Inflammatory macrophage treated with lipopolysaccharide for 1 hour (primary cell): Measurements from ENCODE around the gene RNFT2.
"Not testable (repeated sequence)": the region's sequence is repeated elsewhere in the genome, so short reads cannot be mapped to it uniquely, and the experiment has no call there.

Experiments used
- DNase-seq, 2 donors: peaks; one replicate each; pipeline ENCODE4 v3.0.0-alpha.2; 2020 to 2022

The RNFT2 gene

GRCh38 chr12:116710370-116711150 is 27.6 kb upstream of the RNFT2 start:
- DNase-seq: no peak

GRCh38 chr12:116712458-116713303 is 25.4 kb upstream of the RNFT2 start:
- no peak for DNase-seq

GRCh38 chr12:116713527-116713926 is 24.6 kb upstream of the RNFT2 start:
- no peak for DNase-seq

- DNase-seq: no peak
Observed at GRCh38 chr12:116714175-116714574, 23.9 kb upstream of the RNFT2 start.

- DNase-seq: no peak
Observed at GRCh38 chr12:116717466-116718437, 20.4 kb upstream of the RNFT2 start.

- no peak for DNase-seq
Observed at GRCh38 chr12:116718655-116719454, 19.3 kb upstream of the RNFT2 start.

- no peak for DNase-seq
Observed at GRCh38 chr12:116719731-116720528, 18.2 kb upstream of the RNFT2 start.

GRCh38 chr12:116722245-116722644 is 15.9 kb upstream of the RNFT2 start:
- no peak for DNase-seq

- no peak for DNase-seq
Observed at GRCh38 chr12:116726694-116727093, 11.4 kb upstream of the RNFT2 start.

- no peak for DNase-seq
Observed at GRCh38 chr12:116727261-116727660, 10.9 kb upstream of the RNFT2 start.

GRCh38 chr12:116727891-116728290 is 10.2 kb upstream of the RNFT2 start:
- DNase-seq: no peak

- DNase-seq: no peak
Observed at GRCh38 chr12:116731801-116732200, 6.3 kb upstream of the RNFT2 start.

GRCh38 chr12:116734156-116734768 is 3.9 kb upstream of the RNFT2 start:
- DNase-seq: no peak

GRCh38 chr12:116735084-116735483 is 3.0 kb upstream of the RNFT2 start:
- DNase-seq: no peak

GRCh38 chr12:116735951-116736599 is 2.0 kb upstream of the RNFT2 start:
- DNase-seq: peak in 1 of 2 donors; percentile 47

GRCh38 chr12:116736962-116737773 is 947 bp upstream of the RNFT2 start:
- DNase-seq: no peak

GRCh38 chr12:116739381-116739887 is 1.3 kb downstream of the RNFT2 start:
- DNase-seq: no peak

GRCh38 chr12:116742787-116743186 is 4.7 kb downstream of the RNFT2 start:
- not testable (repeated sequence) for DNase-seq

- no peak for DNase-seq
Observed at GRCh38 chr12:116744766-116745165, 6.7 kb downstream of the RNFT2 start.
